Karpas-422 (cell line): ENCODE results near the gene FGF5. TPM values are rescaled to one million over a fixed set of nuclear protein-coding genes. Genes with fewer than 3 reads are reported as not detected.

Source experiments
- DNase-seq: peaks from one replicate; pipeline ENCODE4 v3.0.0-alpha.2; 2015
- H2AFZ ChIP-seq: fragments of 200-600 bp; sonication (generic); 2 replicates; pipeline ENCODE4 v1.6.1; 2014; ENCODE audit warnings: antibody characterized with exemption, low read length, mixed read lengths
- H3K27ac ChIP-seq: fragments of 200-600 bp; sonication (generic); 2 replicates; pipeline ENCODE4 v1.5.1; 2014; ENCODE audit warnings: mild to moderate bottlenecking, low read length, moderate library complexity
- H3K27me3 ChIP-seq: fragments of 200-600 bp; sonication (generic); 2 replicates; pipeline ENCODE4 v1.6.1; 2014; ENCODE audit warnings: low read length, mixed read lengths
- H3K36me3 ChIP-seq: fragments of 200-600 bp; sonication (generic); 2 replicates; pipeline ENCODE4 v1.6.1; 2014; ENCODE audit warnings: low read length, mixed read lengths; ENCODE audit not compliant: insufficient read depth
- H3K4me1 ChIP-seq: fragments of 200-600 bp; sonication (generic); 2 replicates; pipeline ENCODE4 v1.6.1; 2014; ENCODE audit warnings: mild to moderate bottlenecking, low read length, mixed read lengths
- H3K4me2 ChIP-seq: fragments of 200-600 bp; sonication (generic); 2 replicates; pipeline ENCODE4 v1.6.1; 2014; ENCODE audit warnings: low read length, low read depth, mild to moderate bottlenecking; ENCODE audit not compliant: poor library complexity, severe bottlenecking
- H3K4me3 ChIP-seq: fragments of 200-600 bp; sonication (generic); 2 replicates; pipeline ENCODE4 v1.5.1; 2014; ENCODE audit warnings: mild to moderate bottlenecking, antibody characterized with exemption, low read length, mixed read lengths
- H3K79me2 ChIP-seq: fragments of 200-600 bp; sonication (generic); 2 replicates; pipeline ENCODE4 v1.6.1; 2014; ENCODE audit warnings: mild to moderate bottlenecking, low read length, mixed read lengths
- H3K9ac ChIP-seq: fragments of 200-600 bp; sonication (generic); 2 replicates; pipeline ENCODE4 v1.6.0; 2014; ENCODE audit warnings: low read length
- H3K9me2 ChIP-seq: fragments of 200-600 bp; sonication (generic), shearing (Covaris generic); replicated peaks from 2 replicates; pipeline ENCODE4 v1.6.0; 2014; ENCODE audit warnings: mild to moderate bottlenecking, low read length, moderate library complexity; ENCODE audit not compliant: insufficient read depth
- H3K9me3 ChIP-seq: fragments of 300-700, 200-600 bp; sonication (generic); 2 replicates; pipeline ENCODE4 v1.6.1; 2014; ENCODE audit warnings: low read length, mixed read lengths
- H4K20me1 ChIP-seq: fragments of 200-600 bp; sonication (generic); 2 replicates; pipeline ENCODE4 v1.6.1; 2014; ENCODE audit warnings: mild to moderate bottlenecking, antibody characterized with exemption, low read length, low read depth; ENCODE audit not compliant: insufficient read depth
- total RNA-seq: library from RNA; depleted of rRNA; stranded (reverse); fragments of >200 nt; shearing (Covaris generic); gene quantifications from 2 replicates; pipeline ENCODE4 v1.2.3, GENCODE V29; 2014; ENCODE audit warnings: low replicate concordance

The FGF5 gene
- total RNA-seq, 1 experiment from 2014 or later, result not detected

DNA sequence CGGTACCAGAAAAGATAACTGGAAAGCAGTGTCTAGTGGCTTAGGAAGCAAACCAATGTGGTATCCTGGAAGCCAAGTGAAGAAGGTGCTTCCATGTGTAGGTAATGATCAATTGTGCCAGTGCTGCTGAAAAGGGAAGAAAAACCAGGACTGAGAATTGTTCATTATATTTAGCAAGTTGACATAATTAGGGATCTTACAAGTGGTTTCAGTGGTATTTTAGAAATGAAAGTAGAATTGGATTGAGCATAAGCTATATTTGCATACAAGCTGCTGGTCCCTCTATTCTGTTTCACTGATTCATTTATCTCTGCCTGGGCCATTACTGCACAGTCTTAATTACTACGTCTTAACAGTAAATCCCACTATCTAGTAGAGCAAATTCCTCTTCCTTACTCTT lies 36.9 kb upstream of the FGF5 start:
- H3K36me3 ChIP-seq, result no peaks in the 10 kb centered on the region
- no peak overlapping the region for H3K4me2 ChIP-seq
- H3K4me3 ChIP-seq, result no peak overlapping the region
- no peaks in the 10 kb centered on the region for H4K20me1 ChIP-seq
- H2AFZ ChIP-seq, result no peak overlapping the region
- H3K9me2 ChIP-seq, result no peaks in the 10 kb centered on the region
- H3K27ac ChIP-seq, result no peak overlapping the region
- no peaks in the 10 kb centered on the region for H3K4me1 ChIP-seq
- no peaks in the 10 kb centered on the region for H3K9me3 ChIP-seq
- no peak for DNase-seq
- H3K27me3 ChIP-seq, result no peaks in the 10 kb centered on the region
- H3K9ac ChIP-seq, result no peak overlapping the region
- H3K79me2 ChIP-seq, result no peaks in the 10 kb centered on the region

DNA sequence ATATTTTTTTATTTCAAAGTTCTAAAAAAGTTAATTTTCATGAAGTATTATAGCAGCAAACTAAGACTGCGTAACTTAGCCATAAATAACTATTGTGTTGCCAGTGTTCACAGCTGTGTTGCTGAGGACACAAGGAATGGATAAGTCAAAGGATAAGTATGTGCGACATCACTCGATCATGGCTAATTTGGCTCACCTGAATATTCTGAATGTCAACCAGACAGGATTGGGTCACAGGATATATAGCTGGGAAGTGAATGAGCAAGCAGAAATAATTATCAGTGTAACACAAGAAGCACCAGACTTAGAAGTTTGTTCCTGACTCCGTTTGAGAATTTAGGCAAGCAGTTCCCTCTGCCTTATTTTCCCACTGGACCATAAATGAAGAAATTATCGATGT lies 35.3 kb upstream of the FGF5 start:
- no peak overlapping the region for H3K9ac ChIP-seq
- H3K27me3 ChIP-seq, result no peaks in the 10 kb centered on the region
- H3K27ac ChIP-seq, result no peak overlapping the region
- H3K4me2 ChIP-seq, result no peak overlapping the region
- no peak overlapping the region for H2AFZ ChIP-seq
- H3K4me1 ChIP-seq, result no peaks in the 10 kb centered on the region
- H3K79me2 ChIP-seq, result no peaks in the 10 kb centered on the region
- no peaks in the 10 kb centered on the region for H3K9me2 ChIP-seq
- H3K9me3 ChIP-seq, result no peaks in the 10 kb centered on the region
- H3K36me3 ChIP-seq, result no peaks in the 10 kb centered on the region
- no peak for DNase-seq
- H3K4me3 ChIP-seq, result no peak overlapping the region
- H4K20me1 ChIP-seq, result no peaks in the 10 kb centered on the region

DNA sequence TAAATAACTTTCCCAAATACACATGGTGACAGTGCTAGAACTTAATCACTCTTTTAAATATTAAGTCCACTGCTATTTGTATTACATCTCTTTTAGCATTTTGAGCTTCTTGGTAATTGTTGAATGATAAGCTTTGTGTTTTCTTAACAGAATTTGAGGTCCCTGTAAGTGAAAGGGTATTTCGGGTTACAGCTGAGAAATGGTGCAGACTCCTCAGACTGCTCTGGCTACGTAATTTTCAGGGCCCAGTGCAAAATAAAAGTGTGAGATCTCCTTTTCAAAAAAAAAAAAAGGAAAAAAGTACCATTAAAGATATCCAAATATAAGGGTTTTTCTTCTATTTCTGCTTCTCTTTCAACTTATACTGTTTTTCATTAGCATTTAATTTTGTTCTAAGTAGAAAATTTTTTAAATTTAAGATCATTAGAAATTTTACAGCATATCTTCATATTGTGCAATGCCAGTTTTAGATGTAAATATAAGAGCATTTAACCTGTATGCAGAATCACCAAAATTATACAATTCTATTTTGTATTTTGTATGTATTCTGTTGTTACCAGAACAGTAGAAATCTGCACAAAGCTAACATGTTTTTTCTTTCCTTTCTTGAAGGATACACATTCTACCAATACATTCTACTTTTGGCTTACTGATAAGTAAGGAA lies 33.6 kb upstream of the FGF5 start:
- DNase-seq, result no peak
- Histone ChIP-seq H3K4me3 (no peak overlapping the region), H3K4me1 (no peaks in the 10 kb centered on the region), H3K9ac (no peak overlapping the region), H3K27ac (no peak overlapping the region), H3K79me2 (no peaks in the 10 kb centered on the region), H2AFZ (no peak overlapping the region), H3K36me3 (no peaks in the 10 kb centered on the region), H3K9me3 (no peaks in the 10 kb centered on the region), H4K20me1 (no peaks in the 10 kb centered on the region), H3K4me2 (no peak overlapping the region), H3K27me3 (no peaks in the 10 kb centered on the region), H3K9me2 (no peaks in the 10 kb centered on the region)

DNA sequence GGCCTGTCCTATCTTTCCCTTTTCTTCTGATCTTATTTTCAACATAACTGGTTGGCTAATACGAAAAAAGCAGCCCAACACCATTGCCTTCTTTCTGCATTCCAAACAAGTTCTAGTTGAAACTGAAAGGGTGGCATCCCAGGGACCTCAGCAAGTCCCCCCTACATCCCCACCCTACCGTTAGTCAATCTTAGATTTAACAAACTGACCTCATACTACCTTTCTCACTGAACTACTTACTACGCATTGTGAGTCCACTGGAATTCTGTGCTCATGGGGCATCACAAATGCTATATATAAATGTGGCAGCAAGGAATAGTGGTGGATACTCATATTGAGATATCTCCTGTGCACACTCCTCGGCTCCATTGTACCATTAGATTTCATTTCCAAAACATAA lies 33.1 kb upstream of the FGF5 start:
- Histone ChIP-seq H3K4me3 (no peak overlapping the region), H3K4me2 (no peak overlapping the region), H3K9ac (no peak overlapping the region), H3K9me3 (no peaks in the 10 kb centered on the region), H3K36me3 (no peaks in the 10 kb centered on the region), H3K27me3 (no peaks in the 10 kb centered on the region), H3K4me1 (no peaks in the 10 kb centered on the region), H3K9me2 (no peaks in the 10 kb centered on the region), H3K79me2 (no peaks in the 10 kb centered on the region), H3K27ac (no peak overlapping the region), H4K20me1 (no peaks in the 10 kb centered on the region), H2AFZ (no peak overlapping the region)
- no peak for DNase-seq

DNA sequence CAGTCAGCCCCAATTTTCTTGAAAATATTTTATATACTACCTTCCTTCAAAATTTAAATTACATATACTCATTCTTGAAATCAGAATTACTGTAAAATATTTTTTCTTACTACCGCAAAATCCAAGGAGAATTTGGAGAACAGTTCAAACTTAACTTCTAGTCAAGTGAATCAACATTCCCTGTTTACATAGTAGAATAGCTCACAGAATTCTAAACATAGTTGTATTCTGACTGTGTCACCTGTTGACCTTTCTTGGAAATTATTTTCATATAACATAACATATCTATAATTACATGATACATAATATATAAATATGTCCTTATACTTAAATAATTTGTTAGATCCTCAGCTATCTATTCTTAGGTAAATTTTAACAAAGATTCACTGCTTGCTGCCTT lies 31.0 kb upstream of the FGF5 start:
- Histone ChIP-seq H3K79me2 (no peaks in the 10 kb centered on the region), H3K27ac (no peak overlapping the region), H3K4me3 (no peak overlapping the region), H3K4me2 (no peak overlapping the region), H3K9me2 (no peaks in the 10 kb centered on the region), H3K36me3 (no peaks in the 10 kb centered on the region), H2AFZ (no peak overlapping the region), H3K9ac (no peak overlapping the region), H4K20me1 (no peaks in the 10 kb centered on the region), H3K9me3 (no peaks in the 10 kb centered on the region), H3K4me1 (no peaks in the 10 kb centered on the region), H3K27me3 (no peaks in the 10 kb centered on the region)
- no peak for DNase-seq

DNA sequence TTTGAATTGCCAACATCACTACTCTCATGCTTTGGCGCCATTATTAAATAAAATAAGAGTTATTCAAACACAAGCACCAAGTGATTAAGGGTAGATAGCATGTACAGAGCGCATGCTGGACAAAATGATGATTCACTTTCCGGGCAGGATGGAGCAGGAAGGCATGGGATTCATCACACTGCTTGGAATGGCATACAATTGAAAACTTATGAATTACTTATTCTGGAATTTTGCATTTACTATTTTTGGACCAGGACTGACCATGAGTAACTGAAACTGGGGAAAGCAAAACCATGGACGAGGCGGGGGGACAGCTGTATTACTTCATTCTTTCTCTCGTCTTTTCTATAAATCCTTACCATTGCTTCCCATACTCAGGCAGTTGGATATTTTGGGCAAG lies 28.5 kb upstream of the FGF5 start:
- H3K4me2 ChIP-seq, result no peak overlapping the region
- no peak for DNase-seq
- H3K9me2 ChIP-seq, result no peaks in the 10 kb centered on the region
- H3K79me2 ChIP-seq, result no peaks in the 10 kb centered on the region
- no peaks in the 10 kb centered on the region for H3K9me3 ChIP-seq
- no peaks in the 10 kb centered on the region for H3K27me3 ChIP-seq
- no peaks in the 10 kb centered on the region for H3K36me3 ChIP-seq
- no peak overlapping the region for H3K27ac ChIP-seq
- H3K4me1 ChIP-seq, result no peaks in the 10 kb centered on the region
- H2AFZ ChIP-seq, result no peak overlapping the region
- H4K20me1 ChIP-seq, result no peaks in the 10 kb centered on the region
- no peak overlapping the region for H3K9ac ChIP-seq
- no peak overlapping the region for H3K4me3 ChIP-seq

DNA sequence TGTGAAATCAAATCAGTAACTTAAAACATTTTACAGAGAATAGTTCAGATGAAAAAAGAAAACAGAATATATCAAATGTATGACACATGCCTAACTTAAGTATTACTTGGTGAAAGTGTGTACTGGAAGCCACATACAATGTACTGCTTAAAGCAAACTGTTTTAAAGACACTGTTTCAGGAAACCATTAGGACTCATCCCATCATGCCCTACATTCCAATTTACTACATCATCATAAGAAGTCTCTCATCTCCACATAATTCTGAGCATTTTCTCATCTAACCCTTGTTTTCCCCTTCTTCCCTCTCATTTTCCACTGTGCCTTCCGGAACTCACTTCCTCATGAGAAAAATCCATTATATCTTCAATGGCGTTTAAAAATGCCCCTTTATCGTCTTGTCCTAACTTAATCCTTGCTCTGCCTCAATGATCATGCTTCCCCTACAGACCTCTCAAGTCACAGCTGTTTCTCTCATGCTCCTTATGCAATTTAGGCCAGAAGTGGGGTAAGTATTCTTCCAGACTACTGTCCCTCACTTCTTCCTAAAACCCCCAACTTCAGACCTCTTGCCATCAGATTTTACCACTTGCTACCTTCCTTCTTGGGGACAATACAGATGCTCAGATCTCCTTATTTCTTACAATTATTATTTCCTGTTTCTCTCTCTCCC lies 26.8 kb upstream of the FGF5 start:
- Histone ChIP-seq H3K27me3 (no peaks in the 10 kb centered on the region), H4K20me1 (no peaks in the 10 kb centered on the region), H3K36me3 (no peaks in the 10 kb centered on the region), H3K79me2 (no peaks in the 10 kb centered on the region), H3K9me2 (no peaks in the 10 kb centered on the region), H3K27ac (no peak overlapping the region), H3K9ac (no peak overlapping the region), H2AFZ (no peak overlapping the region), H3K4me2 (no peak overlapping the region), H3K4me1 (no peaks in the 10 kb centered on the region), H3K9me3 (no peaks in the 10 kb centered on the region), H3K4me3 (no peak overlapping the region)
- DNase-seq, result no peak

DNA sequence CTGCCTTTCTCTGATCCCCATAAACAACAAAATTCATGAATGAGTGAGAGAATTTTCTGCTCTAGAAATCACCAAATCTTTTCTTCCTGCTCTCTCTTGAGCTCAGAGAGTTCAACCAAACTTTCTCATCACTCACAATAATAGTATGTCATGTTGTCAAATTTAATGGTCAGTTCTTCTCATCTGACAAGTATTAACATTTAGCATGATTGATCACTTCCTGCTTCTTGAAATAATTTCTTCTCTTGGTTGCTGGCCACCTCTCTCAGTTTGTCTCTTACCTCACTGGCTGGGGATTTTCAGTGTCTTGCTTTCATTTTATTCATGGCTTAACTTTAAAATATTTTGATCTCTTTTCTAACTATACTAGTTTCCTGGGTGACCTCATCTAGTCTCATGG lies 25.5 kb upstream of the FGF5 start:
- no peak overlapping the region for H3K4me2 ChIP-seq
- no peak overlapping the region for H3K9ac ChIP-seq
- no peak overlapping the region for H2AFZ ChIP-seq
- no peak overlapping the region for H3K27ac ChIP-seq
- H3K4me1 ChIP-seq, result no peaks in the 10 kb centered on the region
- no peaks in the 10 kb centered on the region for H3K9me2 ChIP-seq
- H3K4me3 ChIP-seq, result no peak overlapping the region
- DNase-seq, result no peak
- no peaks in the 10 kb centered on the region for H3K79me2 ChIP-seq
- H3K9me3 ChIP-seq, result no peaks in the 10 kb centered on the region
- no peaks in the 10 kb centered on the region for H3K27me3 ChIP-seq
- H4K20me1 ChIP-seq, result no peaks in the 10 kb centered on the region
- H3K36me3 ChIP-seq, result no peaks in the 10 kb centered on the region
